Osteoblast (primary cell): ENCODE measurements around the gene LDB3. TPM values are rescaled to one million over a fixed set of nuclear protein-coding genes. Genes with fewer than 3 reads are reported as not detected.

ENCODE experiments used
- DNase-seq: peaks from one replicate; pipeline ENCODE4 v3.0.0; 2011; ENCODE audit warnings: low spot score, mixed read lengths; ENCODE audit not compliant: insufficient read length; ENCODE audit errors: missing footprints
- H2AFZ ChIP-seq: 2 replicates; pipeline ENCODE4 v1.6.0; 2011; ENCODE audit warnings: mild to moderate bottlenecking, low read length
- H3K27ac ChIP-seq: 2 replicates; pipeline ENCODE4 v1.5.1; 2011; ENCODE audit warnings: mild to moderate bottlenecking, low read depth, low read length, moderate library complexity
- H3K27me3 ChIP-seq: 2 replicates; pipeline ENCODE4 v1.6.0; 2012; ENCODE audit warnings: mild to moderate bottlenecking, control low read depth, inconsistent platforms, low read length, moderate library complexity; ENCODE audit not compliant: insufficient read depth
- H3K36me3 ChIP-seq: 2 replicates; pipeline ENCODE4 v1.5.1; 2011; ENCODE audit warnings: mild to moderate bottlenecking, low read length, control low read depth, moderate library complexity; ENCODE audit not compliant: insufficient read depth
- H3K4me1 ChIP-seq: 2 replicates; pipeline ENCODE4 v1.5.1; 2011; ENCODE audit warnings: mild to moderate bottlenecking, low read length, control low read depth, moderate library complexity; ENCODE audit not compliant: insufficient read depth
- H3K4me2 ChIP-seq: 2 replicates; pipeline ENCODE4 v1.6.0; 2011; ENCODE audit warnings: mild to moderate bottlenecking, low read length; ENCODE audit not compliant: insufficient read depth
- H3K4me3 ChIP-seq: fragments of 200-600 bp; sonication (generic); 3 replicates; pipeline ENCODE4 v1.5.1; 2012; ENCODE audit warnings: mild to moderate bottlenecking, low read length, inconsistent platforms; ENCODE audit not compliant: insufficient read depth
- H3K79me2 ChIP-seq: 2 replicates; pipeline ENCODE4 v1.6.0; 2012; ENCODE audit warnings: mild to moderate bottlenecking, low read length, control low read depth, inconsistent platforms; ENCODE audit not compliant: insufficient read depth
- H3K9me3 ChIP-seq: 2 replicates; pipeline ENCODE4 v1.5.1; 2011; ENCODE audit warnings: low read depth, low read length, control low read depth
- H4K20me1 ChIP-seq: 2 replicates; pipeline ENCODE4 v1.6.0; 2012; ENCODE audit warnings: mild to moderate bottlenecking, low read length, control low read depth; ENCODE audit not compliant: insufficient read depth
- CTCF ChIP-seq: IDR thresholded peaks from 2 replicates; pipeline ENCODE4 v1.5.1; 2011; ENCODE audit warnings: mild to moderate bottlenecking, low read depth, low read length, moderate library complexity; ENCODE audit errors: extremely low read depth
- total RNA-seq: library from RNA; depleted of rRNA; stranded (reverse); fragments of >200 nt; gene quantifications from 2 replicates; pipeline ENCODE4 v1.2.3, GENCODE V29; 2012

Gene LDB3
- total RNA-seq, 1 donor = under 0.01 TPM

GRCh38 chr10:86693721-86694369, 25.5 kb downstream of the LDB3 start:
- Histone ChIP-seq H3K27me3 (peaks cover 3% of the 10 kb centered on the region), H3K4me3 (no peak overlapping the region), H3K4me2 (peak overlapping the region; percentile 31), H3K36me3 (no peaks in the 10 kb centered on the region), H3K27ac (no peak overlapping the region), H2AFZ (no peak overlapping the region), H3K4me1 (peaks cover 1% of the 10 kb centered on the region), H3K9me3 (no peaks in the 10 kb centered on the region), H4K20me1 (no peaks in the 10 kb centered on the region), H3K79me2 (no peaks in the 10 kb centered on the region)
- TF ChIP-seq CTCF = peak; percentile 81
- DNase-seq = peak; percentile 92

- peak; percentile 20 for TF ChIP-seq CTCF
- Histone ChIP-seq H2AFZ (no peak overlapping the region), H3K4me1 (no peaks in the 10 kb centered on the region), H3K9me3 (no peaks in the 10 kb centered on the region), H3K79me2 (no peaks in the 10 kb centered on the region), H3K4me2 (no peak overlapping the region), H3K27me3 (peaks cover 3% of the 10 kb centered on the region), H4K20me1 (no peaks in the 10 kb centered on the region), H3K4me3 (no peak overlapping the region), H3K27ac (no peak overlapping the region), H3K36me3 (no peaks in the 10 kb centered on the region)
- peak; percentile 45 for DNase-seq
These were observed 30.1 kb downstream of the LDB3 start for GRCh38 chr10:86698207-86698940.

GRCh38 chr10:86699125-86699524, 30.8 kb downstream of the LDB3 start:
- Histone ChIP-seq H3K4me3 (no peak overlapping the region), H3K9me3 (no peaks in the 10 kb centered on the region), H2AFZ (no peak overlapping the region), H3K27ac (no peak overlapping the region), H3K4me2 (no peak overlapping the region), H3K79me2 (no peaks in the 10 kb centered on the region), H3K27me3 (peaks cover 3% of the 10 kb centered on the region), H4K20me1 (no peaks in the 10 kb centered on the region), H3K36me3 (no peaks in the 10 kb centered on the region), H3K4me1 (no peaks in the 10 kb centered on the region)
- DNase-seq = no peak
- no peak for TF ChIP-seq CTCF

- no peaks in the 10 kb centered on the region for H3K79me2 ChIP-seq
- H3K4me1 ChIP-seq = no peaks in the 10 kb centered on the region
- no peak overlapping the region for H3K4me2 ChIP-seq
- no peak overlapping the region for H3K4me3 ChIP-seq
- H3K9me3 ChIP-seq = no peaks in the 10 kb centered on the region
- H4K20me1 ChIP-seq = no peaks in the 10 kb centered on the region
- no peak for TF ChIP-seq CTCF
- peaks cover 3% of the 10 kb centered on the region for H3K27me3 ChIP-seq
- H3K27ac ChIP-seq = no peak overlapping the region
- peak; percentile 64 for DNase-seq
- H3K36me3 ChIP-seq = no peaks in the 10 kb centered on the region
- no peak overlapping the region for H2AFZ ChIP-seq
These were observed 31.2 kb downstream of the LDB3 start for GRCh38 chr10:86699541-86699940.
